ENCODE results near the gene ATP6V1E1.

The ATP6V1E1 gene

GRCh38 chr22:17587629-17588028 is 40.9 kb downstream of the ATP6V1E1 start:
- peaks cover 23% of the 10 kb centered on the region for H3K36me3 Mint-ChIP-seq (ENCODE audit: insufficient read depth)
- ATAC-seq (replicated peaks) (no peak), DNase-seq (no peak)
- no peaks in the 10 kb centered on the region for H3K9me3 Mint-ChIP-seq
- no peaks in the 10 kb centered on the region for H3K4me1 Mint-ChIP-seq (ENCODE audit: low read depth in 2 of 2)
- H3K27ac Mint-ChIP-seq: no peak overlapping the region
- H3K27me3 Mint-ChIP-seq: no peaks in the 10 kb centered on the region
- no peak overlapping the region for H3K4me3 Mint-ChIP-seq

DNA sequence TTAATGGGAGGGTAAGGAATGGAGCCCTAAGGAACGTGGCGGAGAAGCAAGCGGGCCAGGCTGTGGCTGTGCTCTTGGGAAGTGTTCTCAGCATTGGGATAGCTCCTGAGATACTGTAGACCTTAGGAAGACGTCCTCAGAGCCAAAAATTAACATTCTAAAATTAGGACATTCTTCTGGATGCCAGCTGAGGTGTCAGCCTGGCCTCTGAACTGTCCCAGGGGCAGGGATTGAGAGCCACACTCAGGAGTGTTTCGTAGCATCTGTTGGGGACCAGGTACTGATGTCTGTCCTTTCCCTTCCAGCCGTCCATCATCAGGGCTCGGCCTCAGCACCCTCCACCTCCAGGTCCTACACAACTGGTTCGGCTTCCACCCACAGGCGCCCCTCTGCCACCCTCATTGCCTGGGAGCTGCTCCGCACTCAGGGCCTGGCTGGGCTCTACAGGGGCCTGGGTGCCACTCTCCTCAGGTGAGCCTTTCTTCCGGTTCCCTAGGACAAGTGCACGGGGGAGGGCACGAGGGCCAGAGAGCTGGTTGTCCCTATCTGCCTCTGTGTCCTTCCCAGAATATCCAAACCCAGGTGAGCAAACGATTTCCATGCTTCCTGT is 41.6 kb downstream of the ATP6V1E1 start:
- peaks cover 0 to 4% of the 10 kb centered on the region in 2 donors for H3K27me3 Mint-ChIP-seq
- H3K9me3 Mint-ChIP-seq: no peaks in the 10 kb centered on the region
- no peak for DNase-seq
- H3K4me3 Mint-ChIP-seq: no peak overlapping the region
- no peaks in the 10 kb centered on the region for H3K4me1 Mint-ChIP-seq (ENCODE audit: low read depth in 2 of 2)
- no peak overlapping the region for H3K27ac Mint-ChIP-seq
- ATAC-seq (replicated peaks): no peak
- H3K36me3 Mint-ChIP-seq (ENCODE audit: insufficient read depth): peaks cover 16% of the 10 kb centered on the region

- H3K4me3 Mint-ChIP-seq: no peak overlapping the region
- peaks cover 2 to 34% of the 10 kb centered on the region in 2 donors for H3K27me3 Mint-ChIP-seq
- no peak overlapping the region for H3K27ac Mint-ChIP-seq
- DNase-seq: no peak
- no peak for ATAC-seq (replicated peaks)
- H3K36me3 Mint-ChIP-seq (ENCODE audit: insufficient read depth): peaks cover 3% of the 10 kb centered on the region
- no peaks in the 10 kb centered on the region for H3K9me3 Mint-ChIP-seq
- no peaks in the 10 kb centered on the region for H3K4me1 Mint-ChIP-seq (ENCODE audit: low read depth in 2 of 2)
These were observed 45.4 kb downstream of the ATP6V1E1 start for GRCh38 chr22:17583151-17583550.

DNA sequence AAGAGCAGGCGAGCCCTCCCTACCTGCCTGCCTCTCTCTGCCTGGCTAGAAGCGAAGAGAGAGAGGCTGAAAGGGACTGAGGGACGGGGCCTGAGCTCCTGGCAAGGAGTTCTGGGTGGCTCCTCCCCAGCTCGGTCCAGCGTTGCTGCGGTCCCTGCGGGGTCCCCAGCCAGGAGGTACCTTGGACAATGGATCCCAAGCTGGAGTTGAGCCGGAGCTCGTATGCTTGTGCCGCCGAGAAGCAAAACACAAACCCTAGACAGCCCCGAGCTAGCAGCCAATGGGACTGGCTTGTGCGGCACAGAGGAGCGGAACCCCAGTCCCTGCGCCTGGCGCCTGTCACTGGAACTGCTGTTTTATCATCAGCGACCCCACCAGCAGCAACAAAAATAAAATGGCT is 46.9 kb downstream of the ATP6V1E1 start:
- Mint-ChIP-seq H3K27me3 (peaks cover 6 to 38% of the 10 kb centered on the region in 2 donors), H3K36me3 (ENCODE audit: insufficient read depth) (peaks cover 3% of the 10 kb centered on the region), H3K27ac (no peak overlapping the region), H3K4me1 (ENCODE audit: low read depth in 2 of 2) (no peaks in the 10 kb centered on the region), H3K4me3 (no peak overlapping the region), H3K9me3 (no peaks in the 10 kb centered on the region)
- ATAC-seq (replicated peaks) (no peak), DNase-seq (no peak)

DNA sequence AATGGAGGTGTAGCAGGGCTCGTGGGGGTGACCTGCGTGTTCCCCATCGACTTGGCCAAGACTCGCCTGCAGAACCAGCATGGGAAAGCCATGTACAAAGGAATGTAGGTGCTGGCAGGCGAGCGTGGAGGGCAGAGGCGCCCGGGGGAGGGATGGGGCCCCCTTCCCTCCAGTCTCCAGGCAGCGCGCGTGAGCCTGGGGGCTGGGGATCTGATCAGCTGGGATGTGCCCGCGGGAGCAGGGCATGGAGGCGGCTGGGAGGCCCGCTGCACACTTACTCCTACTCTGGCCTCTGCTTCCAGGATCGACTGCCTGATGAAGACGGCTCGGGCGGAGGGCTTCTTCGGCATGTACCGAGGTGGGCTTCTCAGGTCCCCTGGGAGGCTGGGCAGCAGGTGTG is 47.5 kb downstream of the ATP6V1E1 start:
- peaks cover 3% of the 10 kb centered on the region for H3K36me3 Mint-ChIP-seq (ENCODE audit: insufficient read depth)
- no peak overlapping the region for H3K27ac Mint-ChIP-seq
- ATAC-seq (replicated peaks): no peak
- H3K27me3 Mint-ChIP-seq: peaks cover 6 to 38% of the 10 kb centered on the region in 2 donors
- no peak overlapping the region for H3K4me3 Mint-ChIP-seq
- no peaks in the 10 kb centered on the region for H3K4me1 Mint-ChIP-seq (ENCODE audit: low read depth in 2 of 2)
- no peaks in the 10 kb centered on the region for H3K9me3 Mint-ChIP-seq
- DNase-seq: no peak

GRCh38 chr22:17580441-17581031 is 48.0 kb downstream of the ATP6V1E1 start:
- ATAC-seq (replicated peaks): no peak
- Mint-ChIP-seq H3K36me3 (ENCODE audit: insufficient read depth) (peaks cover 3% of the 10 kb centered on the region), H3K27me3 (peaks cover 6 to 38% of the 10 kb centered on the region in 2 donors), H3K4me3 (no peak overlapping the region), H3K4me1 (ENCODE audit: low read depth in 2 of 2) (no peaks in the 10 kb centered on the region), H3K27ac (no peak overlapping the region), H3K9me3 (no peaks in the 10 kb centered on the region)
- DNase-seq: no peak

- Mint-ChIP-seq H3K4me1 (ENCODE audit: low read depth in 2 of 2) (no peaks in the 10 kb centered on the region), H3K27me3 (peaks cover 6 to 38% of the 10 kb centered on the region in 2 donors), H3K4me3 (no peak overlapping the region), H3K9me3 (no peaks in the 10 kb centered on the region), H3K36me3 (ENCODE audit: insufficient read depth) (peaks cover 5% of the 10 kb centered on the region), H3K27ac (no peak overlapping the region)
- DNase-seq: no peak
- ATAC-seq (replicated peaks): no peak
These were observed 49.0 kb downstream of the ATP6V1E1 start for GRCh38 chr22:17579535-17579981.

DNA sequence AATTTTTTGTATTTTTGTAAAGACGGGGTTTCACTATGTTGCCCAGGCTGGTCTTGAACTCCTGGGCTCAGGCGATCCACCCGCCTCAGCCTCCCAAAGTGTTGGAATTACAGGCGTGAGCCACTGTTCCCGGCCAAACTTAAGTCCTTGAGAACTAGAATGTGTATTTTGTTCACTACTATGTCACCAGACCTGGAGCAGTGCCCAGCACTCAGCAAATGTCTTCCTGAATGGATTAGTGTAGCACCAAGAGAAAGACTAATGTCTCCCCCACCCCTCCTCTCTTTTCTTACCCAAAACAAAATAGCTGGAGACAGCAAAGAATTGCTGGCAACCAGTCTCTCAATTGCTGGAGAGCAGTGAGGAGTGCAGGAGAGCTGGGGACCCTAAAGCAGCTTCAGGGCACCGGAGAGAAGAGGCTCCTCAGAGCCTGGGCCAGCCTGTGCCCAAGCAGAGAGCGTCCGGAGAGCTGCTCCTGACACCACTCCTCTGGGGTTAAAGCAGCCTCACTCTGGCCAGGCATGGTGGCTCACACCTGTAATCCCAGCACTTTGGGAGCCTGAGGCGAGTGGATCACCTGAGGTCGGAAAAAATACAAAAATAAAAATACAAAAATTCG is 50.3 kb downstream of the ATP6V1E1 start:
- Mint-ChIP-seq H3K9me3 (no peaks in the 10 kb centered on the region), H3K4me1 (ENCODE audit: low read depth in 2 of 2) (peaks cover 0 to 2% of the 10 kb centered on the region in 2 donors), H3K4me3 (no peak overlapping the region), H3K27me3 (peaks cover 6 to 47% of the 10 kb centered on the region in 2 donors), H3K36me3 (ENCODE audit: insufficient read depth) (peaks cover 5% of the 10 kb centered on the region), H3K27ac (no peak overlapping the region)
- no peak for DNase-seq
- ATAC-seq (replicated peaks): no peak

DNA sequence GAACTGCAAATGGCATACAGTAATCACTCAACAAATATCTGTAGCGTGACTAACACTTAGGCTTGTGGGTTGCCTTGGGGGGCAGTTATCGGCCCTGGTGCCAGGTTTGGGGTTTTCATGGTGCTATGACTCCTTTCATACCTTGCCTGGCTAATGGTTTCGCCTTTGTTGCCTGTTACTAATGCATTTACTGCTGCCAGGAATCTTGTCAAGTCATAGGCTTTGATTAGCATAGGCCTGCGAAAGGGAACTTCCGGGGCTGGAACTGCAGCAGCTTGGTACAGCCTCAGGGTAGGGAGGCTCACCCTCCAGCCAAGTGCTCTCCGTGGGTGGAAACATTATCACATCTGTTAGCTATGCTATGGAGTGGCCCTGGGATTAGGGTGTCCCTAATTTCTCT is 52.1 kb downstream of the ATP6V1E1 start:
- Mint-ChIP-seq H3K4me1 (ENCODE audit: low read depth in 2 of 2) (peaks cover 0 to 2% of the 10 kb centered on the region in 2 donors), H3K27me3 (peaks cover 6 to 42% of the 10 kb centered on the region in 2 donors), H3K9me3 (no peaks in the 10 kb centered on the region), H3K36me3 (ENCODE audit: insufficient read depth) (peaks cover 5% of the 10 kb centered on the region), H3K4me3 (no peak overlapping the region), H3K27ac (no peak overlapping the region)
- ATAC-seq (replicated peaks): no peak
- no peak for DNase-seq

DNA sequence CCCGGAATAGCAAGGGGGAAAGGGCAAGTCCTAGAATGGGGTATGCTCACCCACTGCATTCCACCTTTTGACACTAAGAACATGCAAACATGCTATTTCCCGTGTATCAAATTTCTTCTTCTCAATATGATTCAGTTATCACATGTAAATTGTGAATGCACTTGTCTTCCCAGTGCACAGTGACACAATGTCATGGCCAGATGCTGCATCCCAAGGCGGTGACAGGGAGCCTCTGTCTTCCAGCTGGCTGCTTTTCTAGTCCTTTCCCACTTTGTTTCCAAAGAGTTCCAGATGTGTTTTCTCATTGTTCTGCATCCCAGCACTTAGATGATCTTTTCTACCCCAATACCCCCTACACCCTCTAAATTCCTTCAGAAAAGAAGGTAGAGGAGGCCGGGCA is 52.9 kb downstream of the ATP6V1E1 start:
- H3K27me3 Mint-ChIP-seq: peaks cover 11 to 49% of the 10 kb centered on the region in 2 donors
- DNase-seq (no peak), ATAC-seq (replicated peaks) (no peak)
- peaks cover 5% of the 10 kb centered on the region for H3K36me3 Mint-ChIP-seq (ENCODE audit: insufficient read depth)
- H3K4me3 Mint-ChIP-seq: no peak overlapping the region
- H3K4me1 Mint-ChIP-seq (ENCODE audit: low read depth in 2 of 2): peaks cover 0 to 2% of the 10 kb centered on the region in 2 donors
- H3K27ac Mint-ChIP-seq: no peak overlapping the region
- no peaks in the 10 kb centered on the region for H3K9me3 Mint-ChIP-seq

DNA sequence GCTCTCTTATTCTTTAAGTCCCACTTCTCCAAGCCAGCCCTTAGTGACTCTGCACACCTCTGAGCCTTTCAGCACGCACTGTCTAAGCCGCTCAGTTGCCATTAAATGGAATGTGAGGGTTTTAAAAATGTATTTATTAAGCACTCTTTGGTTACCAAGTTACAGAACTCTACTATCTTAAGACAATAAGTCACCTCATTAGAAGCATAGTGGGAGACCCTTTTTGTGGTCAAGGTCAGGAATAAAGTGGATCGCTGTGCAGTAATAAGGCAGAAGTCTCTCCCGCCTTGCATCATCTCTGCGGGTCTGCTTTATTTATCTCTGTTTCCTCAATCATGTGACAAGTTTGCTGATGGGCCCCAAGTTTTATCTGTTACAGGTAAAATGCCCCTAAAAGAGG is 53.4 kb downstream of the ATP6V1E1 start:
- H3K9me3 Mint-ChIP-seq: no peaks in the 10 kb centered on the region
- no peak overlapping the region for H3K4me3 Mint-ChIP-seq
- no peak for ATAC-seq (replicated peaks)

GRCh38 chr22:17570851-17571631 is 57.5 kb downstream of the ATP6V1E1 start:
- no peak for DNase-seq
- H3K27ac Mint-ChIP-seq: no peak overlapping the region
- peaks cover 0 to 2% of the 10 kb centered on the region in 2 donors for H3K4me1 Mint-ChIP-seq (ENCODE audit: low read depth in 2 of 2)
- H3K4me3 Mint-ChIP-seq: no peak overlapping the region
- no peak for ATAC-seq (replicated peaks)
- H3K27me3 Mint-ChIP-seq: peaks cover 28 to 46% of the 10 kb centered on the region in 2 donors
- peaks cover 2% of the 10 kb centered on the region for H3K36me3 Mint-ChIP-seq (ENCODE audit: insufficient read depth)
- no peaks in the 10 kb centered on the region for H3K9me3 Mint-ChIP-seq

More for the DNA sequence above, 53.4 kb downstream of the ATP6V1E1 start:
- no peak overlapping the region for H3K27ac Mint-ChIP-seq
- peaks cover 15 to 50% of the 10 kb centered on the region in 2 donors for H3K27me3 Mint-ChIP-seq
- peaks cover 5% of the 10 kb centered on the region for H3K36me3 Mint-ChIP-seq (ENCODE audit: insufficient read depth)
- no peak for DNase-seq
- peaks cover 0 to 2% of the 10 kb centered on the region in 2 donors for H3K4me1 Mint-ChIP-seq (ENCODE audit: low read depth in 2 of 2)

- no peak for DNase-seq
- Mint-ChIP-seq H3K27me3 (peaks cover 28 to 50% of the 10 kb centered on the region in 2 donors), H3K36me3 (ENCODE audit: insufficient read depth) (peaks cover 2% of the 10 kb centered on the region), H3K4me3 (no peak overlapping the region), H3K4me1 (ENCODE audit: low read depth in 2 of 2) (peaks cover 0 to 2% of the 10 kb centered on the region in 2 donors), H3K9me3 (no peaks in the 10 kb centered on the region), H3K27ac (no peak overlapping the region)
- ATAC-seq (replicated peaks): no peak
These were observed 58.5 kb downstream of the ATP6V1E1 start for GRCh38 chr22:17569971-17570511.

All from effector memory CD8-positive, alpha-beta T cell (primary cell).